Stimulated activated effector memory CD8-positive, alpha-beta T cell treated with anti-CD3 and anti-CD28 coated beads, Interleukin-12 subunit alpha, Interleukin-12 subunit beta, amount 100 ng/mL, for 72 hours (primary cell): ENCODE data around the gene CLMN.

Experiments used
- ATAC-seq: fragments of 150-1000 bp; cut with Tn5 transposase; 2 replicates; pipeline ENCODE4 v1.10.0; 2021
- DNase-seq, 2 donors: peaks; one replicate each; pipeline ENCODE4 v3.0.0; 2021 to 2022; ENCODE audit warnings: low spot score in 2 of 2
- H3K27ac Mint-ChIP-seq: one replicate; pipeline ENCODE4 v1.8.0; 2022; ENCODE audit warnings: mild to moderate bottlenecking, mixed read lengths
- H3K36me3 Mint-ChIP-seq: one replicate; pipeline ENCODE4 v1.8.0; 2022; ENCODE audit warnings: mild to moderate bottlenecking, mixed read lengths
- H3K4me1 Mint-ChIP-seq: one replicate; pipeline ENCODE4 v1.8.0; 2022; ENCODE audit warnings: mixed read lengths
- H3K4me3 Mint-ChIP-seq: one replicate; pipeline ENCODE4 v1.8.0; 2022; ENCODE audit warnings: mild to moderate bottlenecking, mixed read lengths
- H3K9me3 Mint-ChIP-seq: one replicate; pipeline ENCODE4 v1.8.0; 2022; ENCODE audit warnings: mixed read lengths

CLMN gene

GRCh38 chr14:95332641-95333040 is 12.9 kb upstream of the CLMN start:
- ATAC-seq (no peak), DNase-seq (no peak)
- H3K4me3 Mint-ChIP-seq, result no peak overlapping the region
- H3K36me3 Mint-ChIP-seq, result no peaks in the 10 kb centered on the region
- H3K27ac Mint-ChIP-seq, result no peak overlapping the region
- H3K4me1 Mint-ChIP-seq, result no peaks in the 10 kb centered on the region
- no peaks in the 10 kb centered on the region for H3K9me3 Mint-ChIP-seq

DNA sequence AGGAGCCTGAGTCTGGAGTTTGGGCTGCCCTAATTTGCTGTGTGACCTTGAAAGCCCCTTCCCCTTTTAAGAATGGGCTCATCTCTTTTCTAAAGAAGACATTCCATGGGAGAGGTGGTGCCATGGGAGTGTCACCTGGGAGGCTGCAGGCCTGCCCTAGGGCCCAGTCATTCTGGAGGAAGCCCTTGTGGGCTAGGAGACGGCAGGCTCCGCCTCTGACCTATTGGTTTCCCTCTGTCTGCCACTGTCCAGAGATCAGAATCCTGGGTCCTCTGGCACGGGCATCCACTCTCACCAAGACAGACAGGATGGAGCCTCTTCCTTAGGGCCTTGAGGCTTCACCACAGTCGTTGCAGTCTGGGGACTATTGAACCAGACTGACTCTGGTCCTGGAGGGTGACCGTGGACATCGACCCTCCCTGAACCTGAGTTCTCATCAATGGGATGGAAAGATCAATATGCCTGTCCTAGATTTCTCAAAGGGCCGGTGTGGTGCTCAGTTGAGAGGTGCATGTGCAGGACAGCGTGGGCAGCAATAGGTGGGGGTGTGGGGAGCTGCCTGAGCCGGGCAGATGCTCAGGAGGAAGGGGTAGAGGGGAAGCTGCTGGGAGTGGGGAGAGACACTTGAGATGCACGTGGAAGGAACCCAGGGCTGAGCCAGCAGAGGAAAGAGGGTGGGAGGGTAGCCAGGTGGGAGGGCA is 12.2 kb upstream of the CLMN start:
- no peak for ATAC-seq
- Mint-ChIP-seq H3K4me3 (no peak overlapping the region), H3K36me3 (no peaks in the 10 kb centered on the region), H3K9me3 (no peaks in the 10 kb centered on the region), H3K4me1 (no peaks in the 10 kb centered on the region), H3K27ac (no peak overlapping the region)
- no peak for DNase-seq

DNA sequence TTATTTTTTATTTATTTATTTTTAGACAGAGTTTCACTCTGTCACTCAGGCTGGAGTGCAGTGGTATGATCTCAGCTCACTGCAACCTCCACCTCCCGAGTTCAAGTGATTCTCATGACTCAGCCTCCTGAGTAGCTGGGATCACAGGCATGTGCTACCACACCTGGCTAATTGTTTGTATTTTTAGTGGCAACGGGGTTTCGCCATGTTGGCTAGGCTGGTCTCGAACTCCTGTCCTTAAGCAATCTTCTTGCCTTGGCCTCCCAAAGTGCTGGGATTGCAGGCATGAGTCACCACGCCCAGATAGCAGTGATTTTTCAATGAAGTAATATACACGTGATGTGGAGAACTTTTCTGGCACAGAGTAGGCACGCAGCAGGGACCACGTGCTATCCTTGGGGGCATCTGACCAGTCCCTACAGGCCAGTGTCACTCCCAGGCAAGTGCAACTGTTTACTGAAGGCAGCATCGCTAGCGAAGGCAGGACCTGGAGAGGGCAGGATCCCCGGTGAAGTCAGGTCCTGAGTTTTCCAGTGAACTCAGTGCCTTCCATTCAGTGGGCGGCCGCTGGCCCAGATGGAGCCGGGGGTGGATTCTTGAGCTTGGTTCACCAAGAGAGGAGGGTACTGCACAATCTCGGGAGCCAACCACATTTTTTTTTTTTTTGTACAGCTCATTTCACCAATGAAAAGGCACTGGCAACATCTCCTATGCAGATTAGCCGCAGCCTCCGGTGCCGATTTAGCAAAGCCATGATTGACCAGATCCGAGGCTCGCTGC is 11.1 kb upstream of the CLMN start:
- DNase-seq (no peak), ATAC-seq (no peak)
- no peaks in the 10 kb centered on the region for H3K4me1 Mint-ChIP-seq
- no peak overlapping the region for H3K27ac Mint-ChIP-seq
- no peaks in the 10 kb centered on the region for H3K36me3 Mint-ChIP-seq
- no peaks in the 10 kb centered on the region for H3K9me3 Mint-ChIP-seq
- H3K4me3 Mint-ChIP-seq, result no peak overlapping the region

GRCh38 chr14:95329941-95330340 is 10.2 kb upstream of the CLMN start:
- Mint-ChIP-seq H3K27ac (no peak overlapping the region), H3K4me3 (no peak overlapping the region), H3K9me3 (no peaks in the 10 kb centered on the region), H3K4me1 (no peaks in the 10 kb centered on the region), H3K36me3 (no peaks in the 10 kb centered on the region)
- ATAC-seq (no peak), DNase-seq (no peak)

- no peak overlapping the region for H3K27ac Mint-ChIP-seq
- no peak overlapping the region for H3K4me3 Mint-ChIP-seq
- no peaks in the 10 kb centered on the region for H3K4me1 Mint-ChIP-seq
- DNase-seq (no peak), ATAC-seq (no peak)
- no peaks in the 10 kb centered on the region for H3K36me3 Mint-ChIP-seq
- no peaks in the 10 kb centered on the region for H3K9me3 Mint-ChIP-seq
Observed at GRCh38 chr14:95328729-95329503, 9.2 kb upstream of the CLMN start.

DNA sequence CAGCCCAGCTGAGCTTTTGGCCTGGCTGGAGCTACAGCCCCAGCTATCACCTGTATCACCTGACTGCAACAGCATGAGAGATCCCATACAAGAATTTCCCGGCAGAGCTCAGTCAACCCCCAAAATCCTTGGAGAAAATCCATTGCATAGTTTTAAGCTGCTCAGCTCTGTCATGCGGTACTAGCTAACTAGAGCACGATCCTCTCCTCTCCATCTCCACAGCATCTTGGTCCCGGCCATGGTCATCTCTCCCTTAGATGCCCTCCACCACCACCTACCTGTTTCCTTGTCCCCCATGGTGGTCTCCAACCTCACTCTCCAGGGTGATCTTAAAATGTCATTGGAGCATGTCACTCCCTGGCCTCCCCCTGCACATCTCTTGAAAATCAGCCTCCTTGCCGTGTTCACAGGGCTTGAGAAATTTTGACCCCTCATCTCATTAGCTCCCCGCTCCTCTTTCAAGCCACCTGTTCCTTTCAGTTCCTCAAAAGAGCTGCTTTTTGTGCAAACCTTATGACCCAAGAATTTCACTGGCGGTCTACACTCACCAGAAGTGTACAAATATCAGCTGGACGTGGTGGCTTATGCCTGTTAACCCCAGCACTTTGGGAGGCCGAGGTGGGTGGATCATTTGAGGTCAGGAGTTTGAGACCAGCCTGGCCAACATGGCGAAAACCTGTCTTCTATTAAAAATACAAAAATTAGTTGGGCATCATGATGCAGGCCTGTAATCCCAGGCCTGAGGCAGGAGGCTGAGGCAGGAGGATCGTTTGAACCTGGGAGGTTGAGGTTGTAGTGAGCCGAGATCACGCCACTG is 8.1 kb upstream of the CLMN start:
- Mint-ChIP-seq H3K4me3 (no peak overlapping the region), H3K9me3 (no peaks in the 10 kb centered on the region), H3K36me3 (no peaks in the 10 kb centered on the region), H3K4me1 (no peaks in the 10 kb centered on the region), H3K27ac (no peak overlapping the region)
- DNase-seq (no peak), ATAC-seq (no peak)

DNA sequence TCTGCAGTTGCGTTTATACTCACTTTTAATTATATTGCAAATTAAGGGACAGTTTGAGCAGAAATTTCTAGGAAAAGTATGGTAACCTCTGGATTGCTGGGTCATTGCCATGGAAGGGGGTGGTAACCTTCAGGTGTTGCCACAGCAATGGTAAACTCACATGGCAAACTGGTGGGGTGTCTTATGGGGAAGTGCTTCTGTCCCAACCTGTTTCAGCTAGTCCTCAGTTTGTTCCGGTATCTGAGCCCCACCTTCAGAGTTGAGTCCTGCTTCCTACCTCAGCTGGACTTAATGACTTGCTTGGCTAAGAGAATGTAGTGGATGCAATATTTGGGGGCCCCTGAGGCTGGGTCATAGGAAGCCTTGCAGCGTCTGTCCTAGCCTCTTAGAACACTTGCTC is 7.3 kb upstream of the CLMN start:
- Mint-ChIP-seq H3K9me3 (no peaks in the 10 kb centered on the region), H3K27ac (no peak overlapping the region), H3K36me3 (no peaks in the 10 kb centered on the region), H3K4me3 (no peak overlapping the region), H3K4me1 (no peaks in the 10 kb centered on the region)
- ATAC-seq (no peak), DNase-seq (no peak)

GRCh38 chr14:95323917-95324316 is 4.2 kb upstream of the CLMN start:
- no peak for ATAC-seq
- H3K4me1 Mint-ChIP-seq, result peaks cover 6% of the 10 kb centered on the region
- no peak for DNase-seq
- no peaks in the 10 kb centered on the region for H3K9me3 Mint-ChIP-seq
- no peak overlapping the region for H3K4me3 Mint-ChIP-seq
- no peaks in the 10 kb centered on the region for H3K36me3 Mint-ChIP-seq
- H3K27ac Mint-ChIP-seq, result no peak overlapping the region

GRCh38 chr14:95323361-95323760 is 3.7 kb upstream of the CLMN start:
- ATAC-seq, result no peak
- DNase-seq, result no peak
- Mint-ChIP-seq H3K36me3 (no peaks in the 10 kb centered on the region), H3K9me3 (no peaks in the 10 kb centered on the region), H3K27ac (no peak overlapping the region), H3K4me3 (no peak overlapping the region), H3K4me1 (peaks cover 12% of the 10 kb centered on the region)

GRCh38 chr14:95322651-95323050 is 2.9 kb upstream of the CLMN start:
- Mint-ChIP-seq H3K27ac (no peak overlapping the region), H3K4me3 (no peak overlapping the region), H3K9me3 (no peaks in the 10 kb centered on the region), H3K4me1 (peaks cover 15% of the 10 kb centered on the region), H3K36me3 (no peaks in the 10 kb centered on the region)
- ATAC-seq (no peak), DNase-seq (no peak)

- H3K27ac Mint-ChIP-seq, result no peak overlapping the region
- no peaks in the 10 kb centered on the region for H3K9me3 Mint-ChIP-seq
- DNase-seq, result no peak
- no peak for ATAC-seq
- no peak overlapping the region for H3K4me3 Mint-ChIP-seq
- peaks cover 15% of the 10 kb centered on the region for H3K4me1 Mint-ChIP-seq
- H3K36me3 Mint-ChIP-seq, result no peaks in the 10 kb centered on the region
Observed at GRCh38 chr14:95321693-95322455, 2.2 kb upstream of the CLMN start.

DNA sequence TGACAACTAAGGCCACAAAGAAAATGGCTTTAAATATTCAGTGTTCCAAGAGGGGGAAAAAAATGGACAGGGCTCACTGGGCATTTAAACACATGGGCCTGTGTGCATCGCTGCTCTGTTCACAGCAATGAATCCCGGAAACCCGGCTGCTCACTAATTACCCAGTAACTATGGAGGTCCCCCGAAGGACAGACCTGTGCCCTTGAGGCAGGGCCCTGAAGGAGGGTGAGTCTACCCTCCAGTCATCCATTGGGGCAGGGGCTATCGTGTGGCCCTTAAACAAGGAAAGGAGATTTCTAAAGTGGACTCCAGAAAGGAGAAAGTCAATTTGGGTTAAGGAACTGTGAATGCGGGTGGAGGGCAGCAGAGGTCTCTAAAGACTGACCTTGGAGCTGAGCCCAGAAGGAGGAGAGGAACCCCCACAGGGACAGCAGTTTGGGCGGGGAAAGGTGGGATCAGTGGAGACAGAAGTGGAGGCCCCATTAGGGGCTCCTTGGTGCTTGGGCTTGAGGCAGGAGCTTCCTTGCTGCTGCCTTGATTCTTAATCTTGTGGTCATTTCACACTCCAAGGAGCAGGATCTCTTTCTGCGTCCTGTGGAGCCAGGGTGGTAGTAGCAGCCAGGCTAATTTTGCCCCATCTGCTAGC is 1.4 kb upstream of the CLMN start:
- no peak for ATAC-seq
- no peak overlapping the region for H3K4me3 Mint-ChIP-seq
- H3K4me1 Mint-ChIP-seq, result peaks cover 15% of the 10 kb centered on the region
- H3K9me3 Mint-ChIP-seq, result no peaks in the 10 kb centered on the region
- no peaks in the 10 kb centered on the region for H3K36me3 Mint-ChIP-seq
- no peak for DNase-seq
- no peak overlapping the region for H3K27ac Mint-ChIP-seq

GRCh38 chr14:95320078-95320895 is 579 bp upstream of the CLMN start:
- DNase-seq (no peak), ATAC-seq (no peak)
- no peaks in the 10 kb centered on the region for H3K36me3 Mint-ChIP-seq
- H3K27ac Mint-ChIP-seq, result no peak overlapping the region
- no peaks in the 10 kb centered on the region for H3K9me3 Mint-ChIP-seq
- peak overlapping the region; percentile 70 for H3K4me3 Mint-ChIP-seq
- H3K4me1 Mint-ChIP-seq, result peaks cover 15% of the 10 kb centered on the region
